Activated T-cell treated with anti-CD3 and anti-CD28 coated beads, Interleukin-2, amount 50 U/mL, for 4 hours (primary cell): ENCODE data around the gene ATP6V1D. TPM values are rescaled to one million over a fixed set of nuclear protein-coding genes. Genes with fewer than 3 reads are reported as not detected.
"Not testable (repeated sequence)": the region's sequence is repeated elsewhere in the genome, so short reads cannot be mapped to it uniquely, and the experiment has no call there.

Source experiments
- ATAC-seq, 2 donors: fragments of 200-7000 bp; cut with Tn5 transposase; one replicate each; pipeline ENCODE4 v1.10.0; 2021
- DNase-seq: peaks from one replicate; pipeline ENCODE4 v3.0.0-alpha.2; 2020
- H3K27me3 Mint-ChIP-seq: one replicate; pipeline ENCODE4 v1.8.0; 2021; ENCODE audit warnings: low read depth, mixed read lengths
- H3K36me3 Mint-ChIP-seq: one replicate; pipeline ENCODE4 v1.8.0; 2022; ENCODE audit warnings: mixed read lengths; ENCODE audit not compliant: insufficient read depth
- H3K4me1 Mint-ChIP-seq: one replicate; pipeline ENCODE4 v1.8.0; 2021; ENCODE audit warnings: low read depth, mixed read lengths
- H3K4me3 Mint-ChIP-seq: one replicate; pipeline ENCODE4 v1.8.0; 2021; ENCODE audit warnings: mild to moderate bottlenecking, moderate library complexity, mixed read lengths
- H3K9me3 Mint-ChIP-seq: one replicate; pipeline ENCODE4 v1.8.0; 2021; ENCODE audit warnings: mixed read lengths
- total RNA-seq, 3 donors: library from RNA; stranded (reverse); gene quantifications; one replicate each; pipeline ENCODE4 v1.2.1, GENCODE V29; 2021

ATP6V1D gene
- 10 to 100 TPM; 22.7 to 30.9 (median 24.8) TPM for total RNA-seq

- Mint-ChIP-seq H3K36me3 (peaks cover 8% of the 10 kb centered on the region), H3K4me1 (peaks cover 54% of the 10 kb centered on the region), H3K27me3 (no peaks in the 10 kb centered on the region), H3K4me3 (peak within 1 kb of the TSS; percentile 98), H3K9me3 (no peaks in the 10 kb centered on the region)
- DNase-seq (peak; percentile 99), ATAC-seq (peak; percentile 91 to 93)
Observed at GRCh38 chr14:67359775-67360469, at the start of gene ATP6V1D, which contains the start of gene EIF2S1. ATP6V1D (minus strand) TSS chr14:67359804; CDS start chr14:67359698, 106 bp downstream. EIF2S1 (plus strand) TSS chr14:67360328; CDS start chr14:67364768, 4,440 bp downstream.

GRCh38 chr14:67408122-67408801 is 48.7 kb upstream of the ATP6V1D start:
- not testable (repeated sequence) for ATAC-seq, H3K27me3 Mint-ChIP-seq, DNase-seq, H3K9me3 Mint-ChIP-seq, H3K4me1 Mint-ChIP-seq, H3K36me3 Mint-ChIP-seq, H3K4me3 Mint-ChIP-seq

GRCh38 chr14:67405771-67406170 is 46.2 kb upstream of the ATP6V1D start:
- Mint-ChIP-seq H3K27me3 (peaks cover 2% of the 10 kb centered on the region), H3K36me3 (no peaks in the 10 kb centered on the region), H3K9me3 (peaks cover 4% of the 10 kb centered on the region), H3K4me3 (no peak overlapping the region), H3K4me1 (no peaks in the 10 kb centered on the region)
- ATAC-seq, result no peak
- DNase-seq, result no peak

- H3K27me3 Mint-ChIP-seq, result no peaks in the 10 kb centered on the region
- ATAC-seq, result no peak
- peaks cover 1% of the 10 kb centered on the region for H3K36me3 Mint-ChIP-seq
- H3K4me1 Mint-ChIP-seq, result no peaks in the 10 kb centered on the region
- peaks cover 4% of the 10 kb centered on the region for H3K9me3 Mint-ChIP-seq
- no peak for DNase-seq
- no peak overlapping the region for H3K4me3 Mint-ChIP-seq
Observed at GRCh38 chr14:67400434-67400833, 40.8 kb upstream of the ATP6V1D start.

- H3K4me1 Mint-ChIP-seq, result no peaks in the 10 kb centered on the region
- peaks cover 1% of the 10 kb centered on the region for H3K36me3 Mint-ChIP-seq
- peaks cover 1% of the 10 kb centered on the region for H3K9me3 Mint-ChIP-seq
- ATAC-seq (no peak), DNase-seq (no peak)
- no peaks in the 10 kb centered on the region for H3K27me3 Mint-ChIP-seq
- no peak overlapping the region for H3K4me3 Mint-ChIP-seq
Observed at GRCh38 chr14:67397536-67397935, 37.9 kb upstream of the ATP6V1D start.

- DNase-seq, result no peak
- Mint-ChIP-seq H3K9me3 (no peaks in the 10 kb centered on the region), H3K4me3 (no peak overlapping the region), H3K36me3 (peaks cover 1% of the 10 kb centered on the region), H3K4me1 (no peaks in the 10 kb centered on the region), H3K27me3 (no peaks in the 10 kb centered on the region)
- ATAC-seq, result no peak
Observed at GRCh38 chr14:67396381-67396970, 36.9 kb upstream of the ATP6V1D start.

GRCh38 chr14:67395876-67396189 is 36.2 kb upstream of the ATP6V1D start:
- Mint-ChIP-seq H3K36me3 (peaks cover 1% of the 10 kb centered on the region), H3K4me3 (no peak overlapping the region), H3K27me3 (no peaks in the 10 kb centered on the region), H3K4me1 (peaks cover 3% of the 10 kb centered on the region), H3K9me3 (no peaks in the 10 kb centered on the region)
- DNase-seq (no peak), ATAC-seq (no peak)

- peaks cover 6% of the 10 kb centered on the region for H3K4me1 Mint-ChIP-seq
- no peak overlapping the region for H3K4me3 Mint-ChIP-seq
- H3K9me3 Mint-ChIP-seq, result no peaks in the 10 kb centered on the region
- ATAC-seq, result no peak
- H3K36me3 Mint-ChIP-seq, result peaks cover 1% of the 10 kb centered on the region
- no peak for DNase-seq
- H3K27me3 Mint-ChIP-seq, result no peaks in the 10 kb centered on the region
Observed at GRCh38 chr14:67395086-67395875, 35.7 kb upstream of the ATP6V1D start.

GRCh38 chr14:67393689-67394088 is 34.1 kb upstream of the ATP6V1D start:
- Mint-ChIP-seq H3K27me3 (no peaks in the 10 kb centered on the region), H3K36me3 (peaks cover 1% of the 10 kb centered on the region), H3K4me1 (peaks cover 6% of the 10 kb centered on the region), H3K4me3 (no peak overlapping the region), H3K9me3 (no peaks in the 10 kb centered on the region)
- ATAC-seq (no peak), DNase-seq (no peak)

GRCh38 chr14:67392800-67393199 is 33.2 kb upstream of the ATP6V1D start:
- Mint-ChIP-seq H3K4me1 (peaks cover 6% of the 10 kb centered on the region), H3K4me3 (no peak overlapping the region), H3K9me3 (no peaks in the 10 kb centered on the region), H3K36me3 (peaks cover 1% of the 10 kb centered on the region), H3K27me3 (no peaks in the 10 kb centered on the region)
- DNase-seq (no peak), ATAC-seq (no peak)

- no peaks in the 10 kb centered on the region for H3K27me3 Mint-ChIP-seq
- no peak overlapping the region for H3K4me3 Mint-ChIP-seq
- no peaks in the 10 kb centered on the region for H3K9me3 Mint-ChIP-seq
- ATAC-seq (no peak), DNase-seq (no peak)
- H3K4me1 Mint-ChIP-seq, result peaks cover 6% of the 10 kb centered on the region
- H3K36me3 Mint-ChIP-seq, result peaks cover 5% of the 10 kb centered on the region
Observed at GRCh38 chr14:67392123-67392522, 32.5 kb upstream of the ATP6V1D start.

GRCh38 chr14:67391268-67391667 is 31.7 kb upstream of the ATP6V1D start:
- H3K9me3 Mint-ChIP-seq, result no peaks in the 10 kb centered on the region
- no peak overlapping the region for H3K4me3 Mint-ChIP-seq
- peaks cover 6% of the 10 kb centered on the region for H3K4me1 Mint-ChIP-seq
- H3K36me3 Mint-ChIP-seq, result peaks cover 11% of the 10 kb centered on the region
- no peaks in the 10 kb centered on the region for H3K27me3 Mint-ChIP-seq
- ATAC-seq (peak in 1 of 2 donors; percentile 28), DNase-seq (no peak)

- Mint-ChIP-seq H3K4me3 (no peak overlapping the region), H3K36me3 (peaks cover 18% of the 10 kb centered on the region), H3K27me3 (no peaks in the 10 kb centered on the region), H3K4me1 (peaks cover 6% of the 10 kb centered on the region), H3K9me3 (no peaks in the 10 kb centered on the region)
- ATAC-seq, result no peak
- DNase-seq, result no peak
Observed at GRCh38 chr14:67389811-67390534, 30.4 kb upstream of the ATP6V1D start.

GRCh38 chr14:67389275-67389674 is 29.7 kb upstream of the ATP6V1D start:
- peaks cover 24% of the 10 kb centered on the region for H3K36me3 Mint-ChIP-seq
- H3K27me3 Mint-ChIP-seq, result no peaks in the 10 kb centered on the region
- DNase-seq (no peak), ATAC-seq (no peak)
- H3K9me3 Mint-ChIP-seq, result no peaks in the 10 kb centered on the region
- H3K4me3 Mint-ChIP-seq, result no peak overlapping the region
- H3K4me1 Mint-ChIP-seq, result peaks cover 6% of the 10 kb centered on the region
